ENCODE results near the gene MYH9. TPM values are rescaled to one million over a fixed set of nuclear protein-coding genes. Genes with fewer than 3 reads are reported as not detected.

The MYH9 gene
- total RNA-seq, 1 experiment from 2014 or later = 464 TPM

DNA sequence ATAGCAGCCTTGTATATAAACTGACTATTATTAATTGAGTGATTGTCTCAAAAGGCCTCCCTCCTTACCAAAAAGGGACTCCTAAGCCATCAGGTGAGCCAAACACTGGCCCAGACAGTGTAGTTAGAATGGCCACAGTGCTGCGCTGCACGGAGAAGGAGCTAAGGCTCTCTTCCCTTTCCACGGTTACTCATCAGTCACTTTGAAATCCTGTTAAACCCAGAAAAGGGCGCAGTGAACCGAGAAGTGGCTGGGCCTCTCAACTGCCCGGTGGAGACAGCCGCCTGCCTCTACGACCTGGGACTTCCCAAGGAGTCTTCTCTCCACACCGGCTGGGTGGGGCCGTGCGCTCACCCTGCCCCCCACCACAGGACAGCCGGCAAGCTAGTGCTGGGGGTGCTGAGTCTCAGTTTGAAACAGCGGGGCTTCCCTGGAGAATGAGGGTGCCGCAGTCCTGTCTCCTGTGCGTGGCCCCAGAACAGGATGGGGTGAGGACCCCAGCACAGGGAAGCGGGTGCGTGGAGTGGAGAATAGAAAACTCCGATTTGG is 1.3 kb downstream of the MYH9 start:
- no peak for DNase-seq (ENCODE audit: low read depth)

DNA sequence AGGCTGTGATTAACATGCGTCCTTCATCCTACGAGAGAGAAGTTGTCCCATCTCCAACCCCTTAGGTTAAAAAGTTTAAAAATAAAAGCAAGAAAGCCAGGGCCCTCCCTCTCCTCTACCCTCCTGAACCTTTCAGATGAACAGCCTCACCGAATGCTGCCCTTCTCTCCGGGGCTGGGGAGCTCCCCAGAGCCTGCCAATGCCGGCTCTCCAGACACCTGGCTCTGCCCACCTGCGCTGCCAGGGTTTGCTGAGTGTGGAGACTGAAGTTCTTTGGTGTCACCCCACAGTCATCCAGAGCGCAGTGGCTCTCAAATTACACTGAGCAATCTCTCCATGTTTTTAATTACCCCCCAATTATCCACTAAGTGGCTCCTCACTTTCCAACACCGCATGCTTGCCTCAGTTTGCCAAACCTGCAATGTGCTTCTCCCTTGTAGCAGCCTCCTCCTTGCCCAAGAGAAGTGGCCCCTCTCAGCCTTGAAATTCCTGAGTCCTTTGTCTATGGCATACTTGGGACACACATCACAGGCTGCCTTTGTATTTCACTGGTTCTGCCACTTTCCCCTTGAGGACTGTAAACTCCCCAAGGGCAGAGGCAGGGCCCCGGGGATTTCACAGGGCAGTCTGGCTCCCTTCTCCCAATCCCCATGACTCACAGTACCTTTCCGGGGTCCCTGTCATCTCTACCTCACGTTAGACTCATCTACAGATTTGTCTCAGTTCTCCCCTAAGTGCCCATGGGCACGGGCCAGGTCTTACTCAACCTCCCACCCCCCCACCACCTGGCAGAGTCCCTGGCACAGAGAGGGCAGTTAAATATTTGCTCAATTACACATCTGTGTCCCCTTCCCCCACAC is 2.0 kb downstream of the MYH9 start:
- peak; percentile 59 for DNase-seq (ENCODE audit: low read depth)

DNA sequence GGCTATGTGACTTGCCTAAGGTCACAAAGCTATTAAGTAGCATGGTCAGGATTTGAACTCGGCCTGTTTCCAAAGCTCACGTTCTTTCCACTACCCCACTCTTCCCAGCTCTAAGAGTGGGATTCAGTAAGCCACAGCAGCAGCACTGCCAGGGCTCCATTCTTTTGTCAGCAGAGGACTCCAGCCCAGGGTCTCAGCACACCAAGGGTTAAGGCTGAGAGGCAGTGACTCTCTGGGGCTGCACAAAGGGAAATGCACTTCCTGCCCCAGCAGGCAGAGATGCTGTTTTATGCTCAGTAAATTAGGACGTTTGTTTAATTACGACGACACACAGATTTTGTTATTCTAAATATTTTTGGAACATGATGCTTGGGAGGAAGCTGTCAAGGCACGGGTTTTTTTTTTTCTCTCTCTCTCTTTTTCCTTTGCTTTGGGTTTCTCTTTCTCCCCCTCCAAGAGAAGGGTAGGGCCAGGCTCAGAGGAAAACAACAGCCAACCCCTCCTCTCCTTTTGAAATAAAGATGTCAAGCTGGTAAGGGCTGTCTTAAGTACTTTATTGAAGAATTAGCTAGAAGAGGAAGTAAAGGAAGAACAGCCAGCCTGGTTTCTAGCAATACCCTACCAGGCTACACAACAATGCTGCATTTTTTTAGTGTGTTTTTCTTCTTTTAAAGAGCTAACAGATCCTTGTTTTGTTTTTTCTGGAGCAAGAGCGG is 2.8 kb downstream of the MYH9 start:
- DNase-seq (ENCODE audit: low read depth) = no peak

DNA sequence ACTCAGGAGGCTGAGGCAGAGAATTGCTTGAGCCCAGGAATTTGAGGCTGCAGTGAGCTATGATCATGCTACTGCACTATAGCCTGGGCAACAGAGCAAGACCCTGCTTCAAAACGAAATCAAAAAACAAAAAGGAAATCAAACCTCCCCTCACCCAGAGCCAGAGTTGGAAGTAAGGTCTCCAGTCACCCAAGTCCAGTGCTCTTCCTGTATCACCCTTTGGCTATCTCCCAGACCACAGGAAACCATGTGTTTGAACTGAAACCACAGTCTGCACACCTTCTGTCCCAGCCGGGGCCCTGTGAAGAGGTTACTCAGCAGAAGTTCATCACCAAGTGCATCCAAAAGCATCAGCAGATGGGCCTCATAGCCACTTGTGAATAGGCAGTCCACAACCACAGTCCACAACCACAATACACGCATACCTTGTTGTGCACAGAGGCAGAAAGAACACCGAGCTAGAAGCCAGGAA is 4.6 kb downstream of the MYH9 start:
- peak; percentile 79 for DNase-seq (ENCODE audit: low read depth)

DNA sequence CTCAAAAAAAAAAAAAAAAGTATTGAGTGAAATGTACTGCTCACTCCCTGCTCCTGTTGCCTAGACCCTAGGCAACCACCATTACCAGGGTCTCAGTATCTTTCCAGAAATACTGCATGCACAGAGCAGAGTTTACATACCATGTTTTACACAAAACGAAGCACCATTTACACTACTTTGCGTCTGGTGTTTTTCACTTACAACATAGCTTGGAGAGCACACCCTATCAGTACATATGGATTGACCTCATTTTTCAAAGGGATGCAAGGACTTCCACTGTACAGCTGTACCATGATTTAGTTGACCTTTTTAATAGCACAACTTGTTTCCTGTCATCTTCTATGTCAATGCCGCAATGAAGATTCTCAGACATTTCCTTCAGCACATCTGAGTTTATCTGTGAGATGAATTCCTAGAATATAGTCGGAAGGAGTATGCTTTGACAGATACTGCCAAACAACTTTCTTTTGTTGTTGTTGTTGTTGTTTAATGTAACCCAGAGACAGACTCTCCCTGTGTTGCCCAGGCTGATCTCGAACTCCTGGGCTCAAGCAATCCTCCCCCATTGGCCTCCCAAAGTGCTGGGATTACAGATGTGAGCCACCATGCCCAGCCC is 6.1 kb downstream of the MYH9 start:
- DNase-seq (ENCODE audit: low read depth) = no peak

DNA sequence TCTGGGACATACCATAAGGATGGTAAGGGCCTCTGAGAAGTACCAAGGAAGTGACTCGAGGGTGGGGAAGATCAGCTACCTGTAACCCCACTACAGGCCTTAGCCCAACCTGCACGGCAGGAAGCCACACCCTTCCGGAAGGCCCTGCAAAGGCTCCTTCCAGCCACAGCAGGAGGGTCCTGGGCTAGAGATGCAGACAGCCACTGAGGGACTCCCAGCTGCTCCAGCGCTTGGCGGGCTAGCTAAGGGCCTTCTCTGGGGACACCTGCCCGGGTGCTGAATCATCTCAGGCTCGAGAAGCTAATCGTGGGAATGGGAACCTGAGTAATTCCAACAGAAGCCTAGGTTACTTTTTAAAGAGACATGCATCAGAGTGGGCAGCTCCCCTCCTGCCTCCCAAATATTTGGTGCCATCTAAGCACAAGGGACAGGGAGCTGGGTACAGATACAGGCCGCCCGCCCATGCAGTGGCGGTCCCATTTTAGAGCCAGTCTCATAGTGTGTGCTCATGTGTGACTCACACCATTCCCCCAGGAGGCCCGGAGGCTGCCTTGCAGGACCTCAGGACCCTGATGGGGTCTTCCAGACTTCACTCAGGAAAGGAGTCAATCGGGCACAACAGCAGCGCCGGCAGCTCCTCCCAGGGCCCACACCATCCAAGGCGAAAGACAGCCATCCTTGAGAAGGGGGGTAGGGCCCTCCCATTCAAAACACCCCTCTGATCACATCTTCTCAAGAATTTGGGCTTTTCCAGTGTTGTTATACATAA is 8.0 kb downstream of the MYH9 start:
- DNase-seq (ENCODE audit: low read depth) = no peak

DNA sequence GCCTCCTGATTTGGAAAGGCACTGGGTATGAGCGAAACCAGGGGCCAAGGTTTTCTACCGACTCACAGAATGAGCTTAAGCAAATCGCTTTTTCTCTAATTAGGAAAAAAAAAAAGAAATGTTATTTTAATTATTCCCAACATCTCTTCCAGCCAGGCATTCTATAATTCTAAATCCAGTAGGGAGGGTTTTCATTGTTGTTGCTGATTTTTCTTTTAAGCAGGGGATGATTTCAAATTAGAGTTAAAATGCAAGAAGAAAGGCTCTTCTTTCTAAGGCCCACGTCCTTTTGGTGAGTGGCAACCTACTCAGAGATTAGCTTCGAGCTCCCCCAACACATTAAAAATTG is 8.9 kb downstream of the MYH9 start:
- no peak for DNase-seq (ENCODE audit: low read depth)

DNA sequence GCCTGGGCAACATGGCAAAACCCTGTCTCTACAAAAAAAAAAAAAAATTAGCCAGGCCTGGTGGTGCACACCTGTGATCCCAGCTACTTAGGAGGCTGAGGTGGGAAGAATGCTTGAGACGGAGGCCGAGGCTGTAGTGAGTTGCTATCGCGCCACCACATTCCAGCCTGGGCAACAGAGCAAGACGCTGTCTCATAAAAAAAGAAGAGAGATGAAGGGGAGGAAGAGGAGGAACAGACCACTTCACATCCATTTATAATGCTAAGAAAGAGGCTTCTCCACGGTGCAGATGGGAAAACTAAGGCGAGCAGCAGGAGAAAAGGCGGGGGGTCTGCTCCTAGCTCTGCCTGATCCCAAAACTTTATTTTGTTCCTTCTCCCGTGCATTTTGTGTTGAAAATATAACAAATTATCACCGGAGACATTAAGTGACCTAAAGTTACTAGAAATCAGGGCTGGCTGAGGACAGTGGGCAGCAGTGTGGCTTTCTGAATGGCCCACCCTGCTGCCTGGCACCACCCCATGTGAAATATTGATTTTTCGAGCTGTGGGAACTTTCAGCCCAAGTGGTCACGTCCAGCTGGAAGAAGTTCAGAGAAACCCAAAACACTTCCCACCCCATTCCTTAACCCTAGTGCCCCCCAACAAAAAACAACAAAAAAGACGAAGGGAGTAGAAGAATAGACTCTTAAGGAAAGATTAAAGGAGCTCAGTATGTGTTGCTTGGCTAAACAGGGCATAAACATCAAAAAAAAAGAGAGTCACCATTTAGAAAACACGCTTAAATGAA is 9.5 kb downstream of the MYH9 start:
- DNase-seq (ENCODE audit: low read depth) = no peak

DNA sequence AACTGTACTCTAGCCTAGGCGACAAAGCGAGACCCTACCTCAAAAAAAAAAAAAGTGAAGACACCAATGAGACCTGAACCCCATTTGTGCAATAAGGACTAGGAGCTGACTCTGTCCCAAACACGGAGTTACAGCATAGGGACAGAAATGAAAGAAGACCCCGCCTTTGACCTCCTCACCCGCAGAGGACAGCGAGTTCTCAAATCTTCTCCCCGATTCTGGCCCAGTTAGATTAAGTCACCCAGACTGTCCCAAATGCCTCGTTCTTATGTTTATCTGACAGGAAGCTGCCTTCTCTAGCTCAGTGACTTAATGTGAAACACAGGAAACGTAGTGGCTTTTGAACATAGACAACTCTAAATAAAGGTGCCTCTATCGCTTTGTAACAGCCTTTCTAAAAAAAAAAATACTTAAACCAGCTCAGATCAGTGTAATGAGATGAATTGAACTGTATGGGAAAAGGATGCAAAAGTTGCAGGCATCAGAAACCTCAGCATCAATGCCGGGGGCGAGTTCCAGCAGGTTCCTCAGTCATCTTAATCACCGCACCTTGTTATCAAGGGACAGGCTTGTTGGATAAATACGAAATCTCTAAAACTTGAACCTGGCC is 10.6 kb downstream of the MYH9 start:
- no peak for DNase-seq (ENCODE audit: low read depth)

DNA sequence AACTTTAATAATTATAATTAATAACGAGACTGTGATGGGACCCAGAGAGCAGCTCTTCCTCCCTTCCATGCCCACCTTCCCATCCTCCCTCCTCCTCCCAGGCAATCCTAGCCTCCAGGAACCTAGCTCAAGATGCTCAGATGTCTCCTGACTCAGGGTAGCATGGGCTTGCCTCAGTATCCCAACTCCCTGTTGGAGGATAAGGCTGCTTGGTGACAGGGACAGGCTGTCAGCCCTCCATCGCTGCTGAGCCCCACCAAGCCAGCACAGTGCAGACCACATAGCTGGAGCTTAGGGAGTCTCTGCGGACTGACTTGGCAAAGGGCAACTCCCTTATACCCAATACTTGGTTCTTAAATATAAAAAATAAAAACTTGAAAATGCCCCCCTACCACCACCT is 11.5 kb downstream of the MYH9 start:
- DNase-seq (ENCODE audit: low read depth) = no peak

DNA sequence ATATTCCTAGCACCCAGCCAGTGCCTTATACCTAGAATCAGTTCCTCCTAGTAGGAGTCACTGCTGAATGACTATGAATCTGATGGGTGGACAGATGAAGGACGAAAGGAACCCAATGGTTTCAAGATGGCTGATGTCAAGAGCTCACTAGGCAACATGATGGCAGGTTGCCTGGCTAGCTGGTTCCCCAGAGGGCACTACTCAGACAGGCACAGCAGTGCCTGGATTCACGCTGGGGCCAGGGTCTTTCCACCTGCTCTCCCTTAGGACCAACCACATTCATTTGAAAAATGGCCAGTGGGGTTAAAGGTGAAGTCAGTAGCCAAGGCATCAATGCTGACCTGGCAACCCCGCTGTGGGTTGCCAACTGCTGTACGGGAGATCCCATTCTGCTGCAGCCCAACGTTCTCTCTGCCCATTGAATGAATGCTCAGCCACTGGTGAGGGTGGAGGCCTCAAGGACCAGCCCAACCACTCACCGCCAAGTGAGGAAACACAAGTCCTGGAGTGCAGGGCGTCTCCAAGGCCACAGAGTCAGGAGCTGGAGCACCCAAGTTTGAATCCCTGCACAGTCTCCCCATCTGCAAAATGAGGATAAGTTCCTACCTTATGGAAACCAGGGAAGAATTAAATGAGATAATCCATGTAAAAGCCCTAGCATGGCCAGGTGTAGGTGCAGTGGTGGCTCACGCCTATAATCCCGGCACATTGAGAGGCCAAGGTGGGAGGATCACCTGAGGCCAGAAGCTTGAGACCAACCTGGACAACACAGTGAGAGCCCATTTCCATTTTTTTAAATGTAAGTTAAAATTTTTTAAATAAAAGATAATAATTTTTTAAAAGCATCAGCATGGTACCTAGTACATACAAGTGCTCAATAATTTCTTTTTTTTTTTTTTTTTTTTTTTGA is 12.4 kb downstream of the MYH9 start:
- DNase-seq (ENCODE audit: low read depth) = no peak

DNA sequence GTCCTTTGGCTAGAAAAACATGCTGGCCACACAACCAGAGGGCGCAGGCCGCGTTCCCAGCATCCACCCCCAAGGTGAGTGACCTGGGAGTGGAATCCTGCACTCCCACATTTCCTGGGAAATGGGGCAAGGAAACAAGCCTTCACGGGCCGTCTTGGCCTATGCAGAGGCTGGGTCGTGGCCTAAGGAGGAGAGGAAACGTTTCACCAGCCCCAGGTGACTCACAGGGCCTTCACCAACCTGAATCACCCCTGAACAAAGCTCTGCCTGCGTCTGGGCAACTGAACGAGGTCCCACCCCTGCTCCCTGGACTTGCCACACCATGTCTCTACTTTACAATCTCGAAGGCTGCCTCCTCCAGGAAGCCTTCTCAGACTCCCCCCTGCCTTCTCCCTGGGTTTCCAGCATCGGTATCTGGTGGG is 13.2 kb downstream of the MYH9 start:
- peak; percentile 87 for DNase-seq (ENCODE audit: low read depth)

DNA sequence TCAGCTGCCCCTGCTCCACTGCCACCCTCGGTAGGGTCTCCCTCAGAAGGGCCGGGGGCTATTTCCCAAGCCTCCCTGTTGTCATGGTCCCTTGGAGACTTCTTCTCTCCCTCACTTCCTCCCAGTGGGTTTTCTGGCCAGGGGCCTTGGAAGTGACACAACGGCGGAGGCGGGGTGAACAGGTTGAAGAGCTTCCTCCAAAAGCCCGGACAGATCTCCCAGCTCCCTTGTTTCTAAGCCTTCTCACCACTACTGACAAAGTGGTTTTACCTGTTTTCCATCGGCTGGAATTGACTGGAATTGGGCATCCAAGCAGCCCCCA is 14.5 kb downstream of the MYH9 start:
- no peak for DNase-seq (ENCODE audit: low read depth)

DNA sequence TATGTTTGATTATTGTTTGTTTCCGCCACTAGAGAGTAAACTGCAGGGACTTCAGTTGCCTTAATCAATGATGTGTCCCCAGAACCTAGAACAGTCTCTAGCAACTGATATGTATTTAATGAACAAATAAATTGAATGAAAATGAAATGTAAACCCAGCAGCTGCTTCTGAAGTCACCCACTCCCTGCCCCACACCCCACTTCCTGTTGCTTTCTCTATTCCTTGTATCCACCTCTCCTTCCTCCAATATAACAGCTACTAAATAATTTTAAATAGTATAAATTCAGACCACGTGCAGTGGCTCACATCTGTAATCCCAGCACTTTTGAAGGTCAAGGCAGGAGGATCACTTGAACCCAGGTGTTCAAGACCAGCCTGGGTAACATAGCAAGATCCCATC is 15.8 kb downstream of the MYH9 start:
- DNase-seq (ENCODE audit: low read depth) = no peak

DNA sequence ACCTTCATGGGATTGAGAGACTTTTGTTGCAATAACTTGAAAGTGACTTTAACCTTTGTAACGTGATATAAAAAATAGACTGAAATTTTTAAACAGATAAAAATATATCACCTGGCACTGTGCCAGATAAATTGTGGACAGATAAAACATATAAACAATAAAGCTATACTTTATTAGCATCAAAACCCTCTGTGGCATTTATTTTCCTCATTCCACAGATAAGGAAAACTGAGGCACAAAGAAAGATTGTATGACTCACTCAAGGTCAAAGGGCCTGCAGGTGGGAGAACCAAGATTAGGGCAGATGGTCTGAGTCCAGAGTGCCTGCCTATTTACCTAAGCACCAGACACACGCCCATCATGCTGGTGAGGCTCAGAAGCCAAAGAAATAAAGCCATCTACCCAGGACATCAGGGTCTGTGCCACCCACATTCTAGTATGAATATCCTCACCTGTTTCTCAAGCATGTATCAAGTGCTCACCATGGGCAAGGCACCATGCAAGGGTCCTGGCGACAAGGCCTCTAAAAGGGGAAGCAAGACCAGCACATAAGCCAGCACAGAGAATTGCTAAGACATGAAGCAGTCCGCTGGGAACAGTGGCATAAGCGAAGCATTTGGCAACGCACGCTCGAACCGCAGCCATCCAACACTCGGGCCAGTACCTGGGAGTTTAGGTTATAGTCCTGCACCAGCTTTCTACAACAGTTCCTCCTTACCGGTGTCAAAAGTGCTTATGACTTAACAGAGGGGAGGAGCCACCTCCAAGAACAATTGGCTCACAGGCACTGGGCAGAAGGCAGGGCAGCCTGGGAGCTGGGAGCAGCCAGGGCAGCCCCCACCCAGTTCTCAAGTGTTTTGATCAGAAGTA is 17.6 kb downstream of the MYH9 start:
- no peak for DNase-seq (ENCODE audit: low read depth)

DNA sequence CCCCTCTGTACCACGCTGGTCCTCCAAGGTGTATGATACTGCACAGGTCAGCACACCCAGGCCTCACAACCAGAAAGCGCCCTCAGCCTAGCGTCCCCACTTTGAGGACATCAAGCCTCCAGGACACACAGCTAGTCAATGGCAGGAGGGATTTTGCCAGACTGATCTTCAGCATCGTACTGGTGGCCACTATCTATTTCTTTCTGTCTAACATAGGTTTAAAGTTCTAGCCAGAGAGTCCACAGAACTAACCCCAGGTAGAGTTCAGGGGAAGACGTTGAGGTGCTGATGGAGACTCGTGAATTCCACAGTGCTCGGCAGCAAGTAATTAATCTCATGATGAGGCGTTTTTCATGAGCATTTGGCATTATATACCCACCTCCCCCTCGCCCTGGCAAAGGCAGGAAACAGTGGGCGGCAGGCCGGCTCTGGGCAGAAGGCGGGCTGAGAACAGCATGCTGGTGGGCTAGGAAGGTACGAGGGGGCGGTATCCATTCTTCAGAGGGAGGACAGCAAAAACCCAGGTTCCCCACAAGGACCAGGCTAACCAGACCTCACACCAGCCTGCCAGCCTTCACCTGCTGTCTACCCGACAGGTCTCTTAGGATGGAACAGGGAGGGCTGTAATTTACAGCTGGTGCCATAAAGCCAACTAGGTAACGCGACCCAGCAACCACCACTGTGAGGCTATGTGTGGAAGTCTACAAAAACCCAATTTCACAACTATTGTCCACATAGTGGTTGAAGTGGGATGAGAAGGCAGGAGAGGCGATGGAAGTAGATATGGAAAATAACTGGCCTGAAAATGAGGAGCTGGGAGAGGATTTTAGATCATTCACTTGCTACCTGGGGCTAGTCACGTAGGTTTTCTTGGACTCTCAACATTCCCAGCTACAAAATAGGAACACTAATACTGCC is 18.5 kb downstream of the MYH9 start:
- DNase-seq (ENCODE audit: low read depth) = peak; percentile 67

DNA sequence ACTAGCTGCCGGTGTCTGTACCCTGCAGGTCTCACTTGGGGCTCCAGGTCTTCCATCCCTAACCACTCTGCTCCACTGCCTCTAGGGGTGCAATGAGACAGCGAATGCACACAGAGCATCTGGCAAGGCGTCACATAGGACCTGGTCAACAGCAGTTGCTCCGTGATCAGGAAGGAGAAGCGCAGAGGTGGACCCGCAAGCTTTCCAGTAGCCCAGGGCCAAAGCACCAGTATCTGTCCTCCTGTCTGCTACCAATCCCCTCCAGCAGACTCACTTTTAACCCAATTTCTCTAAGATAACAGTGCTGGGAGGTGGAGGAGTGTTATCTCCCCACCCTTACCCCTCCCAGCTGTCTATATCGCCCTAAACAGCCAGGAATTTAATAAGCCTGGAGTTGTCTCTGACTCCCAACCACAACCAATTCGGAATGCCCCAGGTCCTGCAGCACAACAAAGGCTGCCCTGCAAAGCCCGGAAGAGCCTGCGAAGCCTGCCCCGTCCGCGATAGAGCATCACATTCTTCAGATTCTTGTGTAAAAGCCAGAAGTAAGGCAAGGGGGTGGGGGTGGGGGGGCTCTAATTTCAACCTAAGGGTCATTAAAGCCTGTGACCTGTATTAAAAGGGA is 19.3 kb downstream of the MYH9 start:
- DNase-seq (ENCODE audit: low read depth) = peak; percentile 88

Measured in Daoy (cell line).